Body of pancreas (tissue), 4 donors: Measurements from ENCODE around the gene ANKS1B.

ENCODE experiments used
- CTCF ChIP-seq, 7 experiments: fragments of 450-650 bp in 4 of 7; fragments of 200-600 bp in 3 of 7; sonication (generic) in 3 of 7; IDR thresholded peaks; one replicate each; pipeline ENCODE4 v1.5.1; 2016 to 2019; ENCODE audit warnings: antibody characterized with exemption in 7 of 7
- POLR2A ChIP-seq, 3 donors: fragments of 450-650 bp; IDR thresholded peaks; one replicate each; pipeline ENCODE4 v1.6.1; 2016; ENCODE audit warnings: antibody characterized with exemption in 3 of 3, mild to moderate bottlenecking in 2 of 3

- TF ChIP-seq CTCF (IDR thresholded peaks at IDR 0.05), result no peak
- no peak for TF ChIP-seq POLR2A (IDR thresholded peaks at IDR 0.05)
Measured at GRCh38 chr12:99847936-99848335, 136.8 kb downstream of the ANKS1B start.
